ENCODE results near the gene ITIH4.
A peak's percentile ranks its signal among the peaks of the same experiment; 100 is the strongest.
"Not testable (repeated sequence)": the region's sequence is repeated elsewhere in the genome, so short reads cannot be mapped to it uniquely, and the experiment has no call there.

The ITIH4 gene

DNA sequence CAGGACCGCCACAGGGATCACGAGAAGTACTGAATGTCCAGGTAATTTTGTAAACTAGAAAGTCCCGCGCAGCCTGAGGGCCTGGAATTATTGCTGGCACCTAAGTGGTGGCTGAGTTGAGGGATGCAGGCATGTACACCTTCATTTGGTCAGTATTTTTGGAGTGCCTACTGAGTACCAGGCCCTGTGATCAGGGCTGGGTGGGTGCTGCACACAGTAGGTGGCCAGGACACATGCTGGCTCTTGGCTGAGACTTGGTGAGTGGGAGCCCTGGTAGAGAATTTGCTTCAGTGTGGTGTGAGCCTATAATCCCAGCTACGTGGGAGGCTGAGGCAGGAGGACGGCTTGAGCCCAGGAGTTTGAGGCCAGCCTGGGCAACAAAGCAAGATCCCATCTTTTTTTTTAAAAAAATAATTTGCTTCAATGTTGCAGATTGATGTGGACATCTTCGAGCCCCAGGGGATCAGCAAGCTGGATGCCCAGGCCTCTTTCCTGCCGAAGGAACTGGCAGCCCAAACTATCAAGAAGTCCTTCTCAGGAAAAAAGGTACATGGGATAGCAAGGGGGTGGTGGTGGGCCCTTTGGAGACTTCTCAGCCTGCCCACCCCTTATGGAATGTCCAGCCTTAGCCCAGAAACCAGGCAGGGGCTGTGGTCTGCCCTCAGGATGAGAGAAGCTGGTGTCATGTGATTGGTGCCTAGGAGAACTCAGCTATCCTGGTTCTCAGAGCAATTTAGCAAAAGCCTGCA lies 50.5 kb downstream of the ITIH4 start:
- DNase-seq: no peak

DNA sequence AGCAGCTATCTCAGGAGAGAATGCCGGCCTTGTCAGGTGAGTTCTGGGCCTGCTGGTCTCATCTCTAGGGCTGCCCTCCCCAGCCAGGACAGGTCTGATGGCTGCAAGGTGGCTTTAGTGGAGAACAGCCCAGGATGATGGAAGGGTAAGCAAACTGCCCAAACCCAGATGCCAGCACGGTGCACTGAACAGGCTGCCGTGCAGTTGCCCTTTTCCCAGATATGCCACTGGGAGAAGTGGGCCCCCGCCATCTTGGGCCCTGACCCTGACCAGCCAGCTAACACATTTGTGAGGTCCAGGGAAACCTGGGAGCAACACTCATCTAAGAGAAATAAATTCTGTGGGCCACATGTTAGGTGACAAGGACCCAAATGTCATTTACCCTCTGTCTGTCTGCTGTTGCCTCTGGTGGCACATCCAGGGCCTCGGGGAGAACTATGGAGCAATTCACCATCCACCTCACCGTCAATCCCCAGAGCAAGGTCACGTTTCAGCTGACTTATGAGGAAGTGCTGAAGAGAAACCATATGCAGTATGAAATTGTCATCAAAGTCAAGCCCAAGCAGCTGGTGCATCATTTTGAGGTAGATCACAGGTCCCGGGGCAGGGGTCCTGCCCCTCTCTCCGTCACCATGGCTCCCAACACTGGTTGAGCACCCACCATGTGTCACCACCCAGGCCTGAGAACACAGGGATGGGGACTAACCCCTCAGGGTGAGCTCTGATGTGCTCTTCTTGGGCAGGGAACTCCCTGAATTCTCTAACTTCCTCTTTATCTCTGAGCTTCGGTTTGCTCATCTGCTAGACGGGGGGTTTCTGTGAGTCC lies 51.2 kb downstream of the ITIH4 start:
- peak; percentile 22 to 74 for DNase-seq

DNA sequence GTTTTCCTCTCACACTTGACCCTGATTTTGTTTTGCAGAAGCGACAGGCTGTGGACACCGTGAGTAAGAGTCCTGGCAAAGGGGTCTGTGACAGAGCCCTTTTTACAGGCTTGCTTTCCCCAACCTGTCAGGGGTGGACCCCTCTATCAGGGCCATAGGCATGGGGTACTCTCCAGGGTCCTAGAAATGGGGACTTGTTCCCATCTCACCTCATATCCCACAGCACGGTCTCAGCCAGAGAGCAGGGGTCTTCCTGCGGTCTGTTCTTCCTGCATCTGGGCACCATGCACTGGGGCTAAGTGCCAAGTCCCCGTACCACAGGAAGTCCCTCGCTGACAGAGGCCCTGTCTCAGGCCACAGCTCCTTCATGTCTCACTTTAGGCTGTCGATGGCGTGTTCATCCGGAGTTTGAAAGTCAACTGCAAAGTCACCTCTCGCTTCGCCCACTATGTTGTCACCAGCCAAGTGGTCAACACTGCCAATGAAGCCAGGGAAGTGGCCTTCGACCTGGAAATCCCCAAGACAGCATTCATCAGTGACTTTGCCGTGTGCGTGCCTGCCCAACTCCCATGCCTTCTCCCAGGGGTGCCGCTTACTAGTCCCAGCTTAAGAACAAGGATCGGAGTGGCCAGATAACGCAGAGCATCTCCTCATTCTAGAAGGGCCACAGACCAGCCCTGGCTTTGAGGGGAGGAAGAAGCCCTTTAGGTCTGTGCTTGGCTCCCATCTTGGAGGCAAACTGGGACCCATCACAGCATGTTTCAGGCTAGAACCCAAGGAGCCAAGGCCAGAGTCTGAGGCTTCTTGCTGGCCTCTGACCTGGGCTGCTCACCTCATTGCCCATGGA lies 52.3 kb downstream of the ITIH4 start:
- DNase-seq: no peak

DNA sequence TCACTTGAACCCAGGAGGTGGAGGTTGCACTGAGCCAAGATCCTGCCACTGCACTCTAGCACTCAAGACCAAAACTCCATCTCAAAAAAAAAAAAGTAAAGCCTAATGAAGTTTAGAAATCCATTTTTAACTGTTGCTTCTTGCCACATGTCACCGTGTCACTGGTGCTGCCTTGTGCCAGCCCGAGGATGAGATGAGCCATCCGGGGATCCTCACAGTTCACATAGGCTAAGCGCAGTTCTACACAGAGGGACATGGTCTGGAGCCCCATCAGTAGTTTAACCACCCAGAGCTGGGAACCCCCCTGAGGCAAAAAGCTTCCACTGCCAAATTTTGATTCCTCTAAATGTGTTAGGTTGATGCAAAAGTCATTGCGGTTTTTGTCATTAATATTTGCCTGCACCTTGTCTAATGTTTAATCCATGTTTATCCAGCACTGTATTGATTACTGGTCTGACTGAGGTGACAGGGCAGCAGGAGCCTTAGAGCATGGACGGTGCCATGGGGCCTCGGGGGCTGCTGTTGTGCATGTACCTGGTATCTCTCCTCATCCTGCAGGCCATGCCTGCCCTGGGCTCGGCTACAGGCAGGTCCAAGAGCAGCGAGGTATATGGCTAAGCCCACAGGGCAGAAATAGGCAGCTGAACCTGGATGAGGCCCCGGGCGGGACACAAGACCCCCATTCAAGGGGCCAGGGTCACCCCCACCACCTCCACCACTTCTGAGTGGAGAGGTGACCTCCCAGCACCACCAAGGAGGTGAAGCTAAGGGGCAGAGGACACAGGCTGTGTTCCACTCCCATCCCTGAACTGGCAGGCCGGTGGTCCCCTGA lies 53.1 kb downstream of the ITIH4 start, which contains the start of gene ITIH1:
ITIH1 (plus strand) TSS at position 473 of the 832 bp plus-strand sequence; CDS start at position 490, 17 bp downstream.
- DNase-seq: no peak

DNA sequence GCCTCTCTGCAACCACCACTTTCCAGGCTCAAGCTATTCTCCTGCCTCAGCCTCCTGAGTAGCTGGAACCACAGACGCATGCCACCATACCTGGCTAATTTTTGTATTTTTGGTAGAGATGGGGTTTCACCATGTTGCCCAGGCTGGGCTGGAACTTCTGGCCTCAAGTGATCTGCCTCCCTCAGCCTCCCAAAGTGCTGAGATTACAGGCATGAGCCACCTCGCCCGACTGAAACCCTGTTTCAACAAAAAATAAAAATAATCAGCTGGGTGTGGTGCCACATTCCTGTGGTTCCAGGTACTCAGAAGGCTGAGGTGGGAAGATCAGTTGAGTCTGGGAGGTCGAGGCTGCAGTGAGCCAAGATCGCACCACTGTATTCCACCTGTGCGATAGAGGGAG lies 54.0 kb downstream of the ITIH4 start:
- DNase-seq: not testable (repeated sequence)

DNA sequence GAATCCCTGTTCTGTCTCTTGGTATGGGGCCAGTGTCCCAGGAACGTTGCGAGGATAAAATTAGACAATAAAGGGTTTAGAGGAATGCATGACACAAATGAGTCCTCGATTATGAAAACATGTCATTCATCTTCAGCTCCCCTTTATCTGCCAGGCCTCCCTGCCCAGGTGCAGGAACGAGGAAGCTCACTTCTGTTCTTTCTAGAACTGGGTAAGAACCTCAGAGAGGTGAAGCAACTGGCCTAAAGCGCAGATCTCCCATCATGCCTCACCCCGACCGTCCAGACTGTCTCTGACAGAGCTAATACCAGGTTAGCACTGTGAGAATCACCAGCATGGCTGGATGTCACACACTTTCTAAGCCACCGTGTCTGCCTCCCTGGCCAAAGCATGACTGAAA lies 54.6 kb downstream of the ITIH4 start:
- no peak for DNase-seq

DNA sequence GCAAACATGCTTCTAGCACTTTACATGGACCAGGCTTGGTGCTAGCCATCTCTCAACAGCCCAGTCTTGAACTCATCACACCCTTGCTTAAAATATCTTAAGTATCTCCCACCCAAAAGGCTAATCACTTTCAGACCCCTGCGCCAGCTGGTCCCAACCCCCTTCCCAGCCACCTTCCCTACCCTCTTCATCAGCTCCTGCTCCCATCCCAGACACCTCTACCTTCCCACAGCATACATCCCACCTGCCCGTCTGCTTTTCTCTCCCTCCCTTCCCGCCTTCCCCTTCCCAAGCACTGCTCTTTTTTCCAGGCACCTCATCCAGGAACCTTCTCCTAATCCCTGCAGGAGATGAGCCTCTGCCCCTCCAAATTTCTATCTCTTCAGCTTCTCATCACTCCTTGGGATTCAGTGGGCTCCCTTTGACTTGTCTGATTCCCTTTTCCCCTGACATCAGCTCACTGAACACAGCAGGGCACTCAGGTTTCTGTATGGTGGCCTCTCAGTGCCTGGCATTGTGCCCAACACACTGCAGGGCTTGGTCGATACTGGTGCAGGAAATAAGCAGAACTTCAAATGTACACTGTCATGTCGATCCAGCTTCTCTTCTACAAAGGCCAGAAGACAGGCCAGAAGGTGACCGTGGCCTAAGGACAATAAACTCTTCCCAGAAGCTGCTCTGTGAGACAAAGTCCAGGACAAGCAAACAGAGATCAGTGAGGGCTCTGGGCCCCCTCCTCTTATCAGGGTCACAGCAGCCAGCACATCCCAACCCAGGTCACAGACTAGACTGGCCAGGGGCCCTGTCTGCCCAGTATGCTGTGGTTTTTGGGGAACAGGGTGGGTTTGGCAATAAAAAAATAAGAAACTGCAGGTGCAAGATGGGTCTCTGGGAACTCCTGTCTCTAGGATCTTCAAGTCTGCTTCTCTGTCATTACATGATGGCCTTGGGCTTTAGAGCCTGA lies 55.3 kb downstream of the ITIH4 start:
- no peak for DNase-seq

DNA sequence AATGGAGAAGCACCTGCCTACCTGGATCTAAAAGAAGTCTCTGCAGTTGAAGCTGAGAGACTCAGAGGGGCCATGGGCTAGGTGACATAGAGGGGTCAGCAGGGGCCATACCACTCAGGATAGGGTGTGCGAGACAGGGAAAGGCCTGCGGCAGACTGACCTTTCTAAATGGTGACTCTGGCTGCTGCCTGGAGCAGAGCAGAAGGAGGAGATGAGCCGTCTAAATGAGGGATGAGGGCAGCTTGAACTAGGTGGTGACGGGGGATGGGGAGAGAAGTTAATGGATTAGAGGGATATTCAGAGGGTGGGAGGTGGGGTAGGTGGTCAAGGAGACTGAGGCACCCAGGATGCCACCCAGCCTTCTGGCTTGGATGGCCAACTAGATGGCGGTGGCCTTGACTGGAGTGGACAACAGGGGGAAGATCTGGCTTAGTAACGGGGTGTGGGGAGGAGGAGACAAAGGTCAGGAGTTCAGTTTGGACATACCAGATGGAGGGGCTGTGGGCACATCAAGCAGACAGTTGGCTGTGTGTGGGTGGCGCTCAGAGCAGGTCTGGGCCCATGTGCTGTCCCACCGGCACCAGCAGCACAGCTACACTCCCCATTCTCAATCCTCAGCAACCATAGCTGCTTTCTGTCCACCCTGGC lies 56.3 kb downstream of the ITIH4 start:
- DNase-seq: no peak

DNA sequence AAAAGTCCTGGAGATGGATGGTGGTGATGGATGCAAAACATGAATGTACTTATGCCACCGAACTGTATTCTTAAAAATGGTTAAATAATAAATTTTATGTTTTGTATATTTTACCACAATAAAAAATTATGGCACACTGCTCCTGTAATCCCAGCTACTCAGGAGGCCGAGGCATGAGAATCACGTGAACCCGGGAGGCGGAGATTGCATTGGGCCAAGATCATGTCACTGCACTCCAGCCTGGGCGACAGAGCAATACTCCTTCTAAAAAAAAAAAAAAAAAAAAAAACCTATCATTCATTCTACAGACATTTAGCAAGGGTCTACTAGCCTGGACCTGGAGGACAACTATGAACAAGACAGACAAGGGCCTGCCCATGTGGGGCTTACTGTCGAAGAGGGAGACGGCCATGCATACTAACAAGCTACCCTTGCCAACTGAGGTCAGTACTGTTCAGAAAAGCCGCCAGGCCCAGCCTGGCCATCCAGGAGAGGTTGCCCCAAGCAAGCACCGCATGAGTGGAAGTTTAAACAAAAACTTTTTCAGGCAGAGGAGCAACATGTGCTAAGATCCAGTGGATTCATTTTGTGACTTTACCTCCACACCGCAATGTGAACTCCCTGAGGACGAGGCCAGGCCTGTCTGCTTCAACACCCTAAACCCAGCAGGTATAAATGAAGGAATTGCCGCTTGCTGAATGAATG lies 57.0 kb downstream of the ITIH4 start:
- DNase-seq: no peak

DNA sequence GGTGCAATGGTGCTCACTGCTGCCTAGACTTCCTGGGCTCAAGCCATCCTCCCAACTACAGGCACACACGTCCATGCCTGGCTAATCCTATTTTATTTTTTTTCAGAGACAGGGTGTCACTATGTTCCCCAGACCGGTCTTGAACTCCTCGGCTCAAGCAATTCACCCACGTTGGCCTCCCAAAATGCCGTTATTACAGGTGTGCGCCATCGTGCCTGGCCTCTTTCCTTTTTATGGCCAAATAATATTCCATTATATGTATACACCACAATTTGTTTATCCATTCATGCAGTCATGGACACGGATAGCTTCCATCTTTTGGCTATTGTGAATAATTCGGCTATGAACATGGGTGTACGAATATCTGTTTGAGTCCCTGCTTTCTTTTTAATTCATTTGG lies 58.8 kb downstream of the ITIH4 start:
- DNase-seq: no peak

DNA sequence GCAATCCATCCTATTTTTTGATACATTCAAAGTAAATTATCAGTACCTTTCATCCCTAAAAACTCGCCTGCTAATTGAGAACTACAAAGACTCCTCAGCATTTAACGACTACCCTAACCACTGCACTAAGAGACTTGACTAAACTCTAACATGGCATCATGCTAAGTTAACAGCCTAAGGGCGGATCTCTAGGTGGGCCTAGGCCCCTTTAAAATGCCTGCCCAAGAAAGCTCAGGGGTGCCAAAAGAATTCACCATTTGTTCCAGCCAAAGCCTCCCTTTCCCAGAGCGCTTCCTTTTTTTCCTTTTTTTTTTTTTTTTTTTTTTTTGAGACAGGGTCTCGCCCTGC lies 59.2 kb downstream of the ITIH4 start:
- no peak for DNase-seq

DNA sequence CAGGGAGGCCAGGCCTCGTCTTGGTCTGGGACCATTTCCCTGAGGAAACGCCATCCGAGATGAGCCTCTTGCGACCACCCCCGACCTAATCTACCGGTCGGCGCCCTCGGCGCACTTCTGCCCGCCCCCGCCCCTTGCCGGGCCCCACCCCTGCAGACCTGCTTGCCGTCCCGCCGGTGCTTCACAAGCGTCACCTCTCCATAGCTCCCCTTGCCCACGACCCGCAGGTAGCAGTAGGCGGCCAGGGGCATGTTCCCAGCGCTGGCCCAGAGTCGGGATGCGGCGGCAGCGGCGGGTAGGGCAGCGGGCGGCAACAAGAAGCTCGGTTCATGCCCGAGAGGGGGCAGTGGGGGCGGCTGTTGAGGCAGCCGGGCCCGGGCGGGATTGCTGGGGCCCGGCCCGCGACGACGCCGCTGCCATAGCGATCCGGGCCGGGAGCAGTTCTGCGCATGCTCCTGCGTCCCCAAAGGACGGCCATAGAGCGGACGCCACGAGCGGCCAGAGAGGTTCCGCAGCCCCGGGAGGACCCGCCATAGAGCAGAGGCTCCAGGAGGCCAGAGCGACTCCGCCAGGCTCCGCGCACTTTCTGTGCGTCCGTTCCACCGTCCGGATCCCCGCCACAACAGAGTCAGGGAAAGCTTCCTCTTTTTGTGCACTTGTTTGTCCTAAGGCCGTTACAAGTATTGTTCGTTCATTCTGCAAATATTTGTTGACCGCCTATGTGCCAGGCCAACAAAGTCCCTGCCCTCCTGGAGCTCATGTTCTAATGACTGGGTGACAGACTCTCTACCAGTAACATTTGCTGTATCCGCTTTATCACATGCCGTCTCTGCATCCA lies 59.8 kb downstream of the ITIH4 start, which contains the start of gene NEK4:
NEK4 (minus strand) TSS at position 445 of the 838 bp plus-strand sequence; CDS start at position 251, 194 bp downstream.
- DNase-seq: peak; percentile 73 to 89

DNA sequence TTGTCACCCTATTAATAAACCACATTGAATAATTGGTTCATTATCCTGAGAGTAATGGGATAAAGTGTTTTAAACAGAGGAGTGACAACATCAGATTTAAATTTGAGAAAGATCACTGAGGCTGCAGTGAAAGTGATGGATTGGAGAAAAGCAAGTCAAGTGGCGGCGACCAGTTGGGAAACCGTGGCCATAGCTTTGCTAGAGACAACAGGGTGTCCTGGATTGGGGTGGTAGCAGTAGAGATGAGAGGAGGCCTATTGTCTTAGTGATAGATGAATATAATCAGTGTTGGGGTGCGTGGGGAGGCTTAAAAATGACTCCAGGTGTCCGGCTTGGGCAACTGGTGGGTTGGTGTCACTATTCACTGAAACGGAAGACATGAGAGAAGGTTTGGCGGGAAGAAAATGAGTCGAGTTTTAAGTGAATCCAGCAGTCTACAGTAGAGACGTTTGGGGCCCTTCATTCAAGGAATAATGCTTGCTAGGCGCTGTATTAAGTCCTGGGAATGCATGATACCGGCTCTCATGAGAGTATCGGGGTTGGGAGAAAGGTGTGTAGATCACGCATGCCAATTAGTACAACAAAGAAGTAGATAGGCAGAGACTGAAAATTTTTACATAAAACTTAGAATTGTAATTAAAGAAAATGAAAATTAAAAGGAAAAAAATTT lies 60.6 kb downstream of the ITIH4 start:
- DNase-seq: no peak

DNA sequence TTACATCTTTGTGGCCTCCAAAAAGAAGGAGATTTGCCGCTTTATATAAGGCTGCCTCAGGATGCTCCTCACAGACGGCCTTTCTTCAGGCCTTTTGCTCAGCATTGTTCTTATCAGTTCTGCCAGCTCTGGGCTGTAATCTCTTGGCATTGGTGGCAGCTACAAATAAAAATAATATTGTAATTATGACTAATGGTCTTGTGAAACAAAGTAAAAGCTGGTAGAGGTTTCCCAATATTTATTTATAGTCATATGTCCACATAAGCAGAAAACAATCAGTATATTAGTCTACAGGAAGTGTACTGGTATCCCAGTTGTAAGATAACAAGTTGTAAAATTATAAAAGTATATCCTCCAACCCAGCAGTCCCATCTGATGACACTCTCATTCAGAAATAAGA lies 67.0 kb downstream of the ITIH4 start:
- DNase-seq: no peak
